SH-SY5Y (cell line): ENCODE measurements around the gene NECTIN1.

Experiments
- GATA2 ChIP-seq: IDR thresholded peaks from 2 replicates; pipeline ENCODE4 v1.6.1; 2011; ENCODE audit warnings: mild to moderate bottlenecking, low read depth, low read length
- GATA3 ChIP-seq: IDR thresholded peaks from 2 replicates; pipeline ENCODE4 v1.6.1; 2011; ENCODE audit warnings: low read depth, mild to moderate bottlenecking, low read length, moderate library complexity

DNA sequence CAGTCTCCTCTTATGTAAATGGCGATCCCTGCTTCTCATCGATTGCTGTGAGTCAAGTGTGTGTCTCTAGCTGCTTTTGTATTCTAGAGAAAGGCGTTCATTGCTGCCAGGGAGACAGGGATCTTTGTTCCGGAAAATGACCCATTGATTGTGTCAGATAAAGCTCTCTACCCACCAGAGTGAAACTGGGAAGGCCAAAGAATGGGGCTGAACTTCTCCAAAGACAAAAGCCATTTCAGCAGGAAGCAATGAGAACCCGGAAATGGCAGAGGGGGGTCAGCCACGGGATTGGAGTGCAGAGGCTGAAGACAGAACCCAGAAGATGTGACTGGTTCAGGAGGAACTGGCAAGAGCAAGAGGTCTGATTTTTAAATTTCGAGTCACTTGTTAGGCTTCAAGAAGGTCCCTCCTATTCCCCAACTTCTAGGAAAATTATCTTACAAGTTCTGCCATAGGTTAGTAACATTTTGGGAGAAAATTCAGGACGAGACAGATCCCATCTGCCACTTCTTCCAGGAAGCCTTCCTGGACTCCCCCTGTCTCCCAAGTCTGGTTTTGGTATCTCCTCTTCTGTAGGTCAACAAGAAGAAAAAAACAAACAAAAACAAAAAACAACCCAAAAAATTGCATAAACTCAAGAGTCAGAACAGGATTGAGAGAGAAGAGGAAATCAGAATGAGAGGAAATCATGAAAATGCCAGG, 110.6 kb downstream of the NECTIN1 start:
- TF ChIP-seq GATA3 (no peak), GATA2 (no peak)
